Panc1 (cell line): ENCODE results near the gene BACH2.

Experiments
- POLR2AphosphoS5 ChIP-seq: IDR thresholded peaks from 2 replicates; pipeline ENCODE4 v1.6.1; 2012; ENCODE audit warnings: mild to moderate bottlenecking, low read depth, low read length, moderate library complexity
- TCF7L2 ChIP-seq: IDR thresholded peaks from 2 replicates; pipeline ENCODE4 v1.6.1; 2011; ENCODE audit warnings: mild to moderate bottlenecking, low read depth, low read length, inconsistent platforms
- TF ChIP-seq, protein P1 (sequence below): fragments of 450-650 bp; IDR thresholded peaks from 2 replicates; pipeline ENCODE4 v1.5.1; 2017; ENCODE audit warnings: mild to moderate bottlenecking
- TF ChIP-seq, protein P2 (sequence below), 2 experiments: IDR thresholded peaks; 2 replicates each; pipeline ENCODE4 v1.6.1; 2011 to 2012; ENCODE audit warnings: low read depth in 2 of 2, control low read depth in 1 of 2, low read length in 1 of 2, mild to moderate bottlenecking in 1 of 2, moderate library complexity in 1 of 2; ENCODE audit not compliant: insufficient read depth in 1 of 2

DNA sequence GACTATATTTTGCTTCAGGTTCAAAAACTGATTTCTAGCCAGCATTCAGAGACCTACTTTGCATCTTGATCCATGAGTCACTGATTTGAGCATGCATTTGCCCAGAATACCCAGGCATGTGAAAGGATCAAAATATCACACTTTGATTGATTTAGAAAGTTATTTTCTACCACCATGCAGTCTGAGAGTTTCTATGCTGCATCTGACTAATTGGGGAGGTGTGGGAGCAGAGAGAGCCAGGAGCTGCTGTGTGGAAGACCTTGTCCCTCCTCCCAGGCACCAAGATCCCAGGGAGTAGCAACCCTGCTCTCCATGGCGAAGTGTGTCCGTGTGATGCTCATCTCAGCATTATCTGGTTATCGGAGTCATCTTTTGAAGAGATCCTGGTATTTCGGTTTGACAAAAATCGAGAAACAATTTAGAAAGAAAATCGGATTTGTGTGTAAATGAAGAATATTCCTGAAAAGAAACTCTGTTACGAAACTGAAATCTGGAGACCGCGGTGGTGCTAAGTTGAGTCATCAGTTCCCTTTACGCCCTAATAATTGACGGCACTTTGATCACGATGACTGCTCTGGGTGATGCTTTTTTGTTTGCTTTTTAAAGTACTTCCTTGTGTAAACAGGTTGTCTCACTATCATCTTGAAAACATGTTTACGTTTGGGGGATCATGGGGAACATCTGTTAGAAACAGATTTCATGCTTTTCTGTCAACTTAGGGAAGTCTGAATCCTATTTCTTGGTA, 193.4 kb downstream of the BACH2 start:
- TF ChIP-seq, protein P1, sequence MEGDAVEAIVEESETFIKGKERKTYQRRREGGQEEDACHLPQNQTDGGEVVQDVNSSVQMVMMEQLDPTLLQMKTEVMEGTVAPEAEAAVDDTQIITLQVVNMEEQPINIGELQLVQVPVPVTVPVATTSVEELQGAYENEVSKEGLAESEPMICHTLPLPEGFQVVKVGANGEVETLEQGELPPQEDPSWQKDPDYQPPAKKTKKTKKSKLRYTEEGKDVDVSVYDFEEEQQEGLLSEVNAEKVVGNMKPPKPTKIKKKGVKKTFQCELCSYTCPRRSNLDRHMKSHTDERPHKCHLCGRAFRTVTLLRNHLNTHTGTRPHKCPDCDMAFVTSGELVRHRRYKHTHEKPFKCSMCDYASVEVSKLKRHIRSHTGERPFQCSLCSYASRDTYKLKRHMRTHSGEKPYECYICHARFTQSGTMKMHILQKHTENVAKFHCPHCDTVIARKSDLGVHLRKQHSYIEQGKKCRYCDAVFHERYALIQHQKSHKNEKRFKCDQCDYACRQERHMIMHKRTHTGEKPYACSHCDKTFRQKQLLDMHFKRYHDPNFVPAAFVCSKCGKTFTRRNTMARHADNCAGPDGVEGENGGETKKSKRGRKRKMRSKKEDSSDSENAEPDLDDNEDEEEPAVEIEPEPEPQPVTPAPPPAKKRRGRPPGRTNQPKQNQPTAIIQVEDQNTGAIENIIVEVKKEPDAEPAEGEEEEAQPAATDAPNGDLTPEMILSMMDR: no peak
- TF ChIP-seq TCF7L2 (no peak), POLR2AphosphoS5 (no peak)
- TF ChIP-seq, protein P2, sequence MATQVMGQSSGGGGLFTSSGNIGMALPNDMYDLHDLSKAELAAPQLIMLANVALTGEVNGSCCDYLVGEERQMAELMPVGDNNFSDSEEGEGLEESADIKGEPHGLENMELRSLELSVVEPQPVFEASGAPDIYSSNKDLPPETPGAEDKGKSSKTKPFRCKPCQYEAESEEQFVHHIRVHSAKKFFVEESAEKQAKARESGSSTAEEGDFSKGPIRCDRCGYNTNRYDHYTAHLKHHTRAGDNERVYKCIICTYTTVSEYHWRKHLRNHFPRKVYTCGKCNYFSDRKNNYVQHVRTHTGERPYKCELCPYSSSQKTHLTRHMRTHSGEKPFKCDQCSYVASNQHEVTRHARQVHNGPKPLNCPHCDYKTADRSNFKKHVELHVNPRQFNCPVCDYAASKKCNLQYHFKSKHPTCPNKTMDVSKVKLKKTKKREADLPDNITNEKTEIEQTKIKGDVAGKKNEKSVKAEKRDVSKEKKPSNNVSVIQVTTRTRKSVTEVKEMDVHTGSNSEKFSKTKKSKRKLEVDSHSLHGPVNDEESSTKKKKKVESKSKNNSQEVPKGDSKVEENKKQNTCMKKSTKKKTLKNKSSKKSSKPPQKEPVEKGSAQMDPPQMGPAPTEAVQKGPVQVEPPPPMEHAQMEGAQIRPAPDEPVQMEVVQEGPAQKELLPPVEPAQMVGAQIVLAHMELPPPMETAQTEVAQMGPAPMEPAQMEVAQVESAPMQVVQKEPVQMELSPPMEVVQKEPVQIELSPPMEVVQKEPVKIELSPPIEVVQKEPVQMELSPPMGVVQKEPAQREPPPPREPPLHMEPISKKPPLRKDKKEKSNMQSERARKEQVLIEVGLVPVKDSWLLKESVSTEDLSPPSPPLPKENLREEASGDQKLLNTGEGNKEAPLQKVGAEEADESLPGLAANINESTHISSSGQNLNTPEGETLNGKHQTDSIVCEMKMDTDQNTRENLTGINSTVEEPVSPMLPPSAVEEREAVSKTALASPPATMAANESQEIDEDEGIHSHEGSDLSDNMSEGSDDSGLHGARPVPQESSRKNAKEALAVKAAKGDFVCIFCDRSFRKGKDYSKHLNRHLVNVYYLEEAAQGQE (IDR thresholded peaks at IDR 0.05; ENCODE audit: insufficient read depth in 1 of 2, low read depth in 2 of 2, low read length in 1 of 2): no peak
